Astrocyte (in vitro differentiated cells and primary cell): ENCODE measurements around the gene NT5C1A. TPM values are rescaled to one million over a fixed set of nuclear protein-coding genes. Genes with fewer than 3 reads are reported as not detected.

ENCODE experiments used
- DNase-seq: peaks from one replicate; pipeline ENCODE4 v3.0.0-alpha.2; 2010; ENCODE audit warnings: low read depth
- FAIRE-seq: peaks from 2 replicates; lab custom pipeline; 2011; peaks lifted over from hg19 to GRCh38; lab: Jason Lieb, UNC
- H2AFZ ChIP-seq: 2 replicates; pipeline ENCODE4 v1.6.0; 2012; ENCODE audit warnings: low read depth, low read length, inconsistent platforms
- H3K27ac ChIP-seq: 2 replicates; pipeline ENCODE4 v1.5.1; 2011; ENCODE audit warnings: low read depth, low read length, inconsistent platforms
- H3K27me3 ChIP-seq: 2 replicates; pipeline ENCODE4 v1.6.0; 2011; ENCODE audit warnings: low read length, inconsistent platforms; ENCODE audit not compliant: insufficient read depth
- H3K36me3 ChIP-seq: 2 replicates; pipeline ENCODE4 v1.5.1; 2011; ENCODE audit warnings: low read length, inconsistent platforms; ENCODE audit not compliant: insufficient read depth
- H3K4me1 ChIP-seq: 2 replicates; pipeline ENCODE4 v1.5.1; 2011; ENCODE audit warnings: low read length, inconsistent platforms; ENCODE audit not compliant: insufficient read depth
- H3K4me2 ChIP-seq: 2 replicates; pipeline ENCODE4 v1.6.0; 2012; ENCODE audit warnings: low read length, inconsistent platforms
- H3K4me3 ChIP-seq: 2 replicates; pipeline ENCODE4 v1.5.1; 2011; ENCODE audit warnings: low read depth, mild to moderate bottlenecking, low read length, inconsistent platforms; ENCODE audit not compliant: insufficient read depth
- H3K79me2 ChIP-seq: 2 replicates; pipeline ENCODE4 v1.6.0; 2012; ENCODE audit warnings: mild to moderate bottlenecking, low read length, inconsistent platforms; ENCODE audit not compliant: insufficient read depth
- H3K9ac ChIP-seq: 2 replicates; pipeline ENCODE4 v1.6.0; 2012; ENCODE audit warnings: mild to moderate bottlenecking, low read length, inconsistent platforms
- H3K9me3 ChIP-seq: 2 replicates; pipeline ENCODE4 v1.5.1; 2012; ENCODE audit warnings: low read depth, mild to moderate bottlenecking, low read length, inconsistent platforms; ENCODE audit not compliant: insufficient read depth
- H4K20me1 ChIP-seq: 2 replicates; pipeline ENCODE4 v1.6.0; 2012; ENCODE audit warnings: low read length, inconsistent platforms; ENCODE audit not compliant: insufficient read depth
- H3K27ac Mint-ChIP-seq: one replicate; pipeline ENCODE4 v1.8.0; 2021; ENCODE audit warnings: mild to moderate bottlenecking, mixed read lengths; ENCODE audit not compliant: unreplicated experiment
- H3K27me3 Mint-ChIP-seq: one replicate; pipeline ENCODE4 v1.8.0; 2021; ENCODE audit warnings: low read depth, mixed read lengths; ENCODE audit not compliant: unreplicated experiment
- H3K36me3 Mint-ChIP-seq: one replicate; pipeline ENCODE4 v1.8.0; 2021; ENCODE audit warnings: low read depth, mixed read lengths; ENCODE audit not compliant: unreplicated experiment
- H3K4me1 Mint-ChIP-seq: one replicate; pipeline ENCODE4 v1.8.0; 2021; ENCODE audit warnings: low read depth, mixed read lengths; ENCODE audit not compliant: unreplicated experiment
- H3K4me3 Mint-ChIP-seq: one replicate; pipeline ENCODE4 v1.8.0; 2021; ENCODE audit warnings: mild to moderate bottlenecking, moderate library complexity, mixed read lengths; ENCODE audit not compliant: unreplicated experiment
- H3K9me3 Mint-ChIP-seq: one replicate; pipeline ENCODE4 v1.8.0; 2021; ENCODE audit warnings: mild to moderate bottlenecking, mixed read lengths; ENCODE audit not compliant: unreplicated experiment
- EZH2 ChIP-seq: IDR thresholded peaks from 2 replicates; pipeline ENCODE4 v1.6.1; 2012; ENCODE audit warnings: mild to moderate bottlenecking, low read length, inconsistent platforms; ENCODE audit not compliant: insufficient read depth
- total RNA-seq: library from RNA; stranded (reverse); gene quantifications from 2 replicates; pipeline ENCODE4 v1.2.1, GENCODE V29; 2021
- TF ChIP-seq, protein P1 (sequence below): IDR thresholded peaks from 2 replicates; pipeline ENCODE4 v1.5.1; 2011; ENCODE audit warnings: low read depth, mild to moderate bottlenecking, inconsistent platforms, low read length, moderate library complexity; ENCODE audit not compliant: insufficient read depth

Gene NT5C1A
- total RNA-seq, 1 donor from 2014 or later = 0.20 TPM

DNA sequence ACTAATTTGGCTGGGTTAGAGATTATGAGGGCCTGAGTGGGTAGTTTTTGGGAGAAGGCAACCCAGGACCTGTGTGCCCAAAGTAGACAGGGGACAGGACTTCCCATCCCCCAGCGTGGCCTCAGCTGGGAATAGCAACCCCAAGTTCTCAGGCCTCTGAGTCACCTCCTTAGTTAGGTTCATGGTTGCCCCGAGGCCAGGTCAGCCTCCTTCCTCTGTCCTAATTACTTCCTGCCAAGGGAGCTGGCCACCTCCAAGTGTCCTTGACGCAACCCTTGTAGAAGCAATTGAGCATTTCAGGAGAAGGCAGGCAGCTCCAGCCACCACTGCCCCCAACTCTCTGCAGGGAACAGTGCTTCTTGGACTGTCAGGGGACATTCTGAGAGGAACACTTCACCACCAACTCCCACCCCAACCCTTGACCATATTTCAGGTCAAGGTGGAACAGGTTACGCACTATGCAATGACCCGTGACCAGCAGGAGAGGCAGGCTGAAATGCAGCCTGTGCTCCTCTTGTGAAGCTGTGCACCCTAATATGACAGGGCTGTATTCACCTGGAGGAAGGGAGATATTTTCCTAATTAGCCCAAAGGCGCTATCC is 5.1 kb upstream of the NT5C1A start:
- no peak overlapping the region for H3K4me3 ChIP-seq
- no peak overlapping the region for H2AFZ ChIP-seq
- Mint-ChIP-seq H3K4me1 (peaks cover 4% of the 10 kb centered on the region), H3K27me3 (peaks cover 88% of the 10 kb centered on the region), H3K36me3 (peaks cover 2% of the 10 kb centered on the region), H3K4me3 (no peak overlapping the region), H3K9me3 (peaks cover 12% of the 10 kb centered on the region), H3K27ac (no peak overlapping the region)
- no peak overlapping the region for H3K4me2 ChIP-seq
- no peaks in the 10 kb centered on the region for H3K36me3 ChIP-seq
- peaks cover 46% of the 10 kb centered on the region for H3K27me3 ChIP-seq
- no peaks in the 10 kb centered on the region for H4K20me1 ChIP-seq
- no peak for FAIRE-seq
- no peak overlapping the region for H3K27ac ChIP-seq
- H3K9ac ChIP-seq = no peak overlapping the region
- peaks cover 5% of the 10 kb centered on the region for H3K4me1 ChIP-seq
- no peaks in the 10 kb centered on the region for H3K79me2 ChIP-seq
- no peak for DNase-seq
- H3K9me3 ChIP-seq = peaks cover 4% of the 10 kb centered on the region
- TF ChIP-seq EZH2 = no peak
- TF ChIP-seq, protein P1, sequence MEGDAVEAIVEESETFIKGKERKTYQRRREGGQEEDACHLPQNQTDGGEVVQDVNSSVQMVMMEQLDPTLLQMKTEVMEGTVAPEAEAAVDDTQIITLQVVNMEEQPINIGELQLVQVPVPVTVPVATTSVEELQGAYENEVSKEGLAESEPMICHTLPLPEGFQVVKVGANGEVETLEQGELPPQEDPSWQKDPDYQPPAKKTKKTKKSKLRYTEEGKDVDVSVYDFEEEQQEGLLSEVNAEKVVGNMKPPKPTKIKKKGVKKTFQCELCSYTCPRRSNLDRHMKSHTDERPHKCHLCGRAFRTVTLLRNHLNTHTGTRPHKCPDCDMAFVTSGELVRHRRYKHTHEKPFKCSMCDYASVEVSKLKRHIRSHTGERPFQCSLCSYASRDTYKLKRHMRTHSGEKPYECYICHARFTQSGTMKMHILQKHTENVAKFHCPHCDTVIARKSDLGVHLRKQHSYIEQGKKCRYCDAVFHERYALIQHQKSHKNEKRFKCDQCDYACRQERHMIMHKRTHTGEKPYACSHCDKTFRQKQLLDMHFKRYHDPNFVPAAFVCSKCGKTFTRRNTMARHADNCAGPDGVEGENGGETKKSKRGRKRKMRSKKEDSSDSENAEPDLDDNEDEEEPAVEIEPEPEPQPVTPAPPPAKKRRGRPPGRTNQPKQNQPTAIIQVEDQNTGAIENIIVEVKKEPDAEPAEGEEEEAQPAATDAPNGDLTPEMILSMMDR = no peak

DNA sequence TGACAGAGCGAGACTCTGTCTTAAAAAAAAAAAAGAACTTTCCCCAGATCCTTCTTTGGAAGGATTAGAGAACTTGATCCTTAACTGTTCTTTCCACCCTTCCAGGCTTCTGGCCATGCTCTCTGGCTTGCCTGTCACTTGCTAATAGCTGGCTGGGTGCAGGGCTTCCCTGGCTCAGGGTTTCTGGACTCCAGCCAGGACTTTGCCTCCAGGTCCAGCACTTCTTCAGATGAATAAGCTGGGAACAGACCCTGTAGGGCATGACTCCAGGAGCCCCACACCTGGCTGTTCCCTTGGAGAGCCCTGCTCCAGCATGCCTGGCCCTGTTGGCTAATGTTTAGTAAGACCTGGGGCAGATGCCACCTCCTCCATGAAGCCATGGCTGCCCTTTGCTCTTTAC is 3.3 kb upstream of the NT5C1A start:
- H3K27ac Mint-ChIP-seq = no peak overlapping the region
- no peak overlapping the region for H3K4me3 Mint-ChIP-seq
- Histone ChIP-seq H3K4me1 (peaks cover 6% of the 10 kb centered on the region), H3K4me3 (no peak overlapping the region), H3K4me2 (no peak overlapping the region), H3K79me2 (no peaks in the 10 kb centered on the region), H3K9me3 (peaks cover 4% of the 10 kb centered on the region), H3K27ac (no peak overlapping the region), H3K9ac (no peak overlapping the region), H4K20me1 (no peaks in the 10 kb centered on the region), H2AFZ (no peak overlapping the region), H3K36me3 (no peaks in the 10 kb centered on the region), H3K27me3 (peaks cover 44% of the 10 kb centered on the region)
- DNase-seq = no peak
- peaks cover 2% of the 10 kb centered on the region for H3K36me3 Mint-ChIP-seq
- FAIRE-seq = no peak
- H3K9me3 Mint-ChIP-seq = peaks cover 12% of the 10 kb centered on the region
- TF ChIP-seq EZH2 = no peak
- TF ChIP-seq, protein P1 = no peak
- H3K4me1 Mint-ChIP-seq = peaks cover 4% of the 10 kb centered on the region
- H3K27me3 Mint-ChIP-seq = peaks cover 78% of the 10 kb centered on the region

- FAIRE-seq = no peak
- Mint-ChIP-seq H3K4me3 (no peak overlapping the region), H3K27me3 (peaks cover 76% of the 10 kb centered on the region)
Observed at GRCh38 chr1:39673215-39673614, 1.3 kb upstream of the NT5C1A start.

More at GRCh38 chr1:39673215-39673614, 1.3 kb upstream of the NT5C1A start:
- Histone ChIP-seq H2AFZ (no peak overlapping the region), H3K4me3 (no peak overlapping the region), H3K79me2 (no peaks in the 10 kb centered on the region), H4K20me1 (no peaks in the 10 kb centered on the region), H3K4me1 (peaks cover 6% of the 10 kb centered on the region), H3K9me3 (peaks cover 4% of the 10 kb centered on the region), H3K27ac (no peak overlapping the region), H3K9ac (no peak overlapping the region), H3K36me3 (no peaks in the 10 kb centered on the region), H3K27me3 (peaks cover 43% of the 10 kb centered on the region), H3K4me2 (no peak overlapping the region)
- peaks cover 6% of the 10 kb centered on the region for H3K9me3 Mint-ChIP-seq
- H3K27ac Mint-ChIP-seq = no peak overlapping the region
- DNase-seq = no peak
- no peak for TF ChIP-seq EZH2
- TF ChIP-seq, protein P1 = no peak
- H3K36me3 Mint-ChIP-seq = peaks cover 4% of the 10 kb centered on the region
- peaks cover 4% of the 10 kb centered on the region for H3K4me1 Mint-ChIP-seq
